KMS-11 (cell line): Measurements from ENCODE around the gene BNC2.

ENCODE experiments used
- H2AFZ ChIP-seq: fragments of 200-600 bp; sonication (generic); 2 replicates; pipeline ENCODE4 v1.6.1; 2016; ENCODE audit warnings: antibody characterized with exemption, mixed run types, low read depth
- H3K27ac ChIP-seq: fragments of 200-600 bp; sonication (generic); 2 replicates; pipeline ENCODE4 v1.6.1; 2016; ENCODE audit warnings: mild to moderate bottlenecking, mixed run types
- H3K27me3 ChIP-seq: fragments of 200-600 bp; sonication (generic); 2 replicates; pipeline ENCODE4 v1.6.1; 2017; ENCODE audit warnings: mild to moderate bottlenecking, low read depth, mixed run types, moderate library complexity; ENCODE audit not compliant: insufficient read depth
- H3K36me3 ChIP-seq: fragments of 200-600 bp; sonication (generic); 2 replicates; pipeline ENCODE4 v1.6.1; 2017; ENCODE audit warnings: mild to moderate bottlenecking, mixed run types; ENCODE audit not compliant: insufficient read depth
- H3K4me1 ChIP-seq: fragments of 200-600 bp; sonication (generic); 2 replicates; pipeline ENCODE4 v1.6.1; 2016; ENCODE audit warnings: mild to moderate bottlenecking, low read depth, mixed run types; ENCODE audit not compliant: poor library complexity, severe bottlenecking
- H3K4me2 ChIP-seq: fragments of 200-600 bp; sonication (generic); 2 replicates; pipeline ENCODE4 v1.7.0; 2016; ENCODE audit warnings: mild to moderate bottlenecking, mixed run types
- H3K4me3 ChIP-seq: fragments of 200-600 bp; sonication (generic); IDR thresholded peaks from 2 replicates; pipeline ENCODE4 v1.6.1; 2017; ENCODE audit warnings: low read depth, low read length, mixed read lengths; ENCODE audit not compliant: insufficient read depth
- H3K79me2 ChIP-seq: fragments of 200-600 bp; sonication (generic); 2 replicates; pipeline ENCODE4 v1.6.1; 2016; ENCODE audit warnings: low read depth, mixed run types; ENCODE audit not compliant: insufficient read depth
- H3K9ac ChIP-seq: fragments of 200-600 bp; sonication (generic); 2 replicates; pipeline ENCODE4 v1.6.1; 2016; ENCODE audit warnings: mild to moderate bottlenecking, mixed run types
- H4K20me1 ChIP-seq: fragments of 200-600 bp; sonication (generic); 2 replicates; pipeline ENCODE4 v1.6.1; 2016; ENCODE audit warnings: mild to moderate bottlenecking, mixed run types; ENCODE audit not compliant: insufficient read depth
- TF ChIP-seq, protein P1 (sequence below): fragments of 200-600 bp; sonication (generic); conservative IDR thresholded peaks from 2 replicates; pipeline ENCODE4 v1.6.1; 2017; ENCODE audit warnings: low read depth, mild to moderate bottlenecking, antibody characterized with exemption, low read length, moderate library complexity, mixed read lengths

The BNC2 gene

DNA sequence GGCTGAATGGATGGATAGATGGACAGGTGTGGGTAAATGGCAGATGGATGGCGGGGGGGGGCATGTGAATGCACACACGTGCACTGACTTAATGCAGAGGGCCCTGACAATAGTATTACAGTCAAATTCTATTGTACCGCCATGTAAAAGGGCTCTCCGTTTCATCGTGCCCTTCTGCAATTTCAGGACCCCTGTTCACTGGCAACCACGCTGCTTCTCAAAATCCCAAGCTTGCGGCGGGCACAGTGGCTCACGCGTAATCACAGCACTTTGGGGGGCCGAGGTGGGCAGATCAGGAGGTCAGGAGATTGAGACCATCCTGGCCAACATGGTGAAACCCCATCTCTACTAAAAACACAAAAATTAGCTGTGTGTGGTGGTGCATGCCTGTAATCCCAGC is 211.4 kb downstream of the BNC2 start:
- Histone ChIP-seq H3K27me3 (no peaks in the 10 kb centered on the region), H3K27ac (no peak overlapping the region), H3K4me2 (no peak overlapping the region), H3K36me3 (no peaks in the 10 kb centered on the region), H4K20me1 (no peaks in the 10 kb centered on the region), H3K79me2 (no peaks in the 10 kb centered on the region), H3K9ac (no peak overlapping the region), H3K4me1 (no peaks in the 10 kb centered on the region), H2AFZ (no peak overlapping the region), H3K4me3 (no peak overlapping the region)
- TF ChIP-seq, protein P1, sequence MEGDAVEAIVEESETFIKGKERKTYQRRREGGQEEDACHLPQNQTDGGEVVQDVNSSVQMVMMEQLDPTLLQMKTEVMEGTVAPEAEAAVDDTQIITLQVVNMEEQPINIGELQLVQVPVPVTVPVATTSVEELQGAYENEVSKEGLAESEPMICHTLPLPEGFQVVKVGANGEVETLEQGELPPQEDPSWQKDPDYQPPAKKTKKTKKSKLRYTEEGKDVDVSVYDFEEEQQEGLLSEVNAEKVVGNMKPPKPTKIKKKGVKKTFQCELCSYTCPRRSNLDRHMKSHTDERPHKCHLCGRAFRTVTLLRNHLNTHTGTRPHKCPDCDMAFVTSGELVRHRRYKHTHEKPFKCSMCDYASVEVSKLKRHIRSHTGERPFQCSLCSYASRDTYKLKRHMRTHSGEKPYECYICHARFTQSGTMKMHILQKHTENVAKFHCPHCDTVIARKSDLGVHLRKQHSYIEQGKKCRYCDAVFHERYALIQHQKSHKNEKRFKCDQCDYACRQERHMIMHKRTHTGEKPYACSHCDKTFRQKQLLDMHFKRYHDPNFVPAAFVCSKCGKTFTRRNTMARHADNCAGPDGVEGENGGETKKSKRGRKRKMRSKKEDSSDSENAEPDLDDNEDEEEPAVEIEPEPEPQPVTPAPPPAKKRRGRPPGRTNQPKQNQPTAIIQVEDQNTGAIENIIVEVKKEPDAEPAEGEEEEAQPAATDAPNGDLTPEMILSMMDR, result no peak

DNA sequence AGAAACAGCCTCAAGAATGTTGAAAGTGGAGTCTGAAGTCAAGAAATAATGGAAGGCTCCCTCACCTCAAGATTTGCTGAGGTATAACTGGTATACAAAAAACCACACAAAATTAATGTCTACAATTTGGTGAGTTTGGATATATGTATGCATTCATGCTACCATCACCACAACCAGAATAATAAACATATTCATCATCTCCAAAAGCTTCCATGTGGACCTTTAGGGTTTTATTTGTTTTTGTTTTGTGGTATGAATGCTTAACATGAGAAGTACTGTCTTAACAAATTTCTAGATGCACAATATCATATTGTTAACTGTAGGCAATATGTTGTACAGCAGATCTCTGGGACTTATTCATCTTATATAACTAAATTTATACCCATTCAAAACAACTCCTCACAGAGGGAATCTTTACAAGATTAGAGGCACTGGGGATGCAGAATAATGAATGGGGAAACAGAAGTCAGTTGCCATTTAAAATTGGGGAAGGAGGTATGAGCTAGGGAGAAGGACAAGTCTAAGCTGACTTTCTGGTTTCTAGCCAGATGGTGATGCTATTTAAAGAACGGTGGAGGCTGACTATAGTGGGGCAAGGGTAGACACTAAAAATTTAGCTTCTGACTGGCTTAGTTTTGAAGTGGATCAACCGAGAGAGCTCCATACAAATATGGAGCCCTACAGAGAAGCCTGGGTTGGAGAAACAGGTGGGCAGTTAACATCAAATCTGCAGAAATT is 213.9 kb downstream of the BNC2 start:
- H3K36me3 ChIP-seq, result no peaks in the 10 kb centered on the region
- no peak overlapping the region for H2AFZ ChIP-seq
- no peak overlapping the region for H3K4me2 ChIP-seq
- no peak overlapping the region for H3K27ac ChIP-seq
- no peaks in the 10 kb centered on the region for H4K20me1 ChIP-seq
- H3K4me1 ChIP-seq, result no peaks in the 10 kb centered on the region
- H3K4me3 ChIP-seq, result no peak overlapping the region
- H3K27me3 ChIP-seq, result no peaks in the 10 kb centered on the region
- TF ChIP-seq, protein P1, result no peak
- no peaks in the 10 kb centered on the region for H3K79me2 ChIP-seq
- no peak overlapping the region for H3K9ac ChIP-seq

- Histone ChIP-seq H3K79me2 (no peaks in the 10 kb centered on the region), H3K4me2 (no peak overlapping the region), H3K4me1 (no peaks in the 10 kb centered on the region), H2AFZ (no peak overlapping the region), H3K36me3 (no peaks in the 10 kb centered on the region), H3K27ac (no peak overlapping the region), H4K20me1 (no peaks in the 10 kb centered on the region), H3K27me3 (no peaks in the 10 kb centered on the region), H3K4me3 (no peak overlapping the region), H3K9ac (no peak overlapping the region)
- TF ChIP-seq, protein P1, result no peak
Measured at GRCh38 chr9:16654596-16655126, 215.8 kb downstream of the BNC2 start.

- H3K9ac ChIP-seq, result no peak overlapping the region
- TF ChIP-seq, protein P1, result no peak
- no peak overlapping the region for H3K27ac ChIP-seq
- no peaks in the 10 kb centered on the region for H3K4me1 ChIP-seq
- H3K36me3 ChIP-seq, result no peaks in the 10 kb centered on the region
- no peak overlapping the region for H2AFZ ChIP-seq
- no peak overlapping the region for H3K4me3 ChIP-seq
- no peaks in the 10 kb centered on the region for H4K20me1 ChIP-seq
- H3K27me3 ChIP-seq, result no peaks in the 10 kb centered on the region
- H3K4me2 ChIP-seq, result no peak overlapping the region
- no peaks in the 10 kb centered on the region for H3K79me2 ChIP-seq
Measured at GRCh38 chr9:16653491-16654399, 216.7 kb downstream of the BNC2 start.
